ENCODE results near the gene SLMAP. TPM values are rescaled to one million over a fixed set of nuclear protein-coding genes. Genes with fewer than 3 reads are reported as not detected.

SLMAP gene
- 578 TPM for total RNA-seq
- long read RNA-seq, full-length matches to known transcripts: 45 of 605 reads
- long read RNA-seq, partial matches to known transcripts: 473 of 605 reads
- long read RNA-seq, other reads (novel, unspliced or antisense): 87 of 605 reads

- intact Hi-C loops (cut with DNase I): loop anchor here (1.0 to 5.0 kb wide), 3 partner anchors 63 to 199 kb away; partner anchors contain the start of genes ARF4, DENND6A and PDE12
- peak; percentile 100 for DNase-seq (ENCODE audit: low spot score)
Measured at GRCh38 chr3:57755741-57756527, at the start of gene SLMAP. Gene SLMAP (plus strand): TSS chr3:57756309. CDS start chr3:57757652, 1,343 bp downstream.

- intact Hi-C loops (cut with DNase I): no loop called here
Measured at GRCh38 chr3:57706462-57706861, 49.6 kb upstream of the SLMAP start.

GRCh38 chr3:57709031-57709430, 47.1 kb upstream of the SLMAP start:
- DNase-seq (ENCODE audit: low spot score): no peak
- intact Hi-C loops (cut with DNase I): no loop called here

More at GRCh38 chr3:57706462-57706861, 49.6 kb upstream of the SLMAP start:
- DNase-seq (ENCODE audit: low spot score): no peak

- no peak for DNase-seq (ENCODE audit: low spot score)
- intact Hi-C loops (cut with DNase I): no loop called here
Measured at GRCh38 chr3:57709559-57709958, 46.5 kb upstream of the SLMAP start.

GRCh38 chr3:57715686-57716085, 40.4 kb upstream of the SLMAP start:
- intact Hi-C loops (cut with DNase I): no loop called here
- no peak for DNase-seq (ENCODE audit: low spot score)

GRCh38 chr3:57717205-57717868, 38.8 kb upstream of the SLMAP start:
- no peak for DNase-seq (ENCODE audit: low spot score)
- intact Hi-C loops (cut with DNase I): no loop called here

GRCh38 chr3:57718118-57718517, 38.0 kb upstream of the SLMAP start:
- intact Hi-C loops (cut with DNase I): no loop called here
- DNase-seq (ENCODE audit: low spot score): no peak

GRCh38 chr3:57726397-57726796, 29.7 kb upstream of the SLMAP start:
- intact Hi-C loops (cut with DNase I): no loop called here
- no peak for DNase-seq (ENCODE audit: low spot score)

GRCh38 chr3:57727106-57727505, 29.0 kb upstream of the SLMAP start:
- intact Hi-C loops (cut with DNase I): no loop called here
- no peak for DNase-seq (ENCODE audit: low spot score)

GRCh38 chr3:57729334-57730045, 26.6 kb upstream of the SLMAP start:
- no peak for DNase-seq (ENCODE audit: low spot score)
- intact Hi-C loops (cut with DNase I): no loop called here

GRCh38 chr3:57730682-57731081, 25.4 kb upstream of the SLMAP start:
- no peak for DNase-seq (ENCODE audit: low spot score)
- intact Hi-C loops (cut with DNase I): no loop called here

- intact Hi-C loops (cut with DNase I): no loop called here
- DNase-seq (ENCODE audit: low spot score): no peak
Measured at GRCh38 chr3:57731311-57731710, 24.8 kb upstream of the SLMAP start.

GRCh38 chr3:57733790-57734189, 22.3 kb upstream of the SLMAP start:
- intact Hi-C loops (cut with DNase I): no loop called here
- no peak for DNase-seq (ENCODE audit: low spot score)

- intact Hi-C loops (cut with DNase I): no loop called here
- no peak for DNase-seq (ENCODE audit: low spot score)
Measured at GRCh38 chr3:57735405-57735804, 20.7 kb upstream of the SLMAP start.

- DNase-seq (ENCODE audit: low spot score): no peak
- intact Hi-C loops (cut with DNase I): no loop called here
Measured at GRCh38 chr3:57737840-57738239, 18.3 kb upstream of the SLMAP start.

- intact Hi-C loops (cut with DNase I): no loop called here
Measured at GRCh38 chr3:57738391-57738790, 17.7 kb upstream of the SLMAP start.

GRCh38 chr3:57740027-57740426, 16.1 kb upstream of the SLMAP start:
- DNase-seq (ENCODE audit: low spot score): no peak
- intact Hi-C loops (cut with DNase I): no loop called here

More at GRCh38 chr3:57738391-57738790, 17.7 kb upstream of the SLMAP start:
- DNase-seq (ENCODE audit: low spot score): no peak

- intact Hi-C loops (cut with DNase I): no loop called here
- DNase-seq (ENCODE audit: low spot score): no peak
Measured at GRCh38 chr3:57743496-57743895, 12.6 kb upstream of the SLMAP start.

- intact Hi-C loops (cut with DNase I): no loop called here
- no peak for DNase-seq (ENCODE audit: low spot score)
Measured at GRCh38 chr3:57745101-57745500, 11.0 kb upstream of the SLMAP start.

Measured in cardiac septum (tissue), 1 donor.